ENCODE measurements around the gene ZMYND8.

DNA sequence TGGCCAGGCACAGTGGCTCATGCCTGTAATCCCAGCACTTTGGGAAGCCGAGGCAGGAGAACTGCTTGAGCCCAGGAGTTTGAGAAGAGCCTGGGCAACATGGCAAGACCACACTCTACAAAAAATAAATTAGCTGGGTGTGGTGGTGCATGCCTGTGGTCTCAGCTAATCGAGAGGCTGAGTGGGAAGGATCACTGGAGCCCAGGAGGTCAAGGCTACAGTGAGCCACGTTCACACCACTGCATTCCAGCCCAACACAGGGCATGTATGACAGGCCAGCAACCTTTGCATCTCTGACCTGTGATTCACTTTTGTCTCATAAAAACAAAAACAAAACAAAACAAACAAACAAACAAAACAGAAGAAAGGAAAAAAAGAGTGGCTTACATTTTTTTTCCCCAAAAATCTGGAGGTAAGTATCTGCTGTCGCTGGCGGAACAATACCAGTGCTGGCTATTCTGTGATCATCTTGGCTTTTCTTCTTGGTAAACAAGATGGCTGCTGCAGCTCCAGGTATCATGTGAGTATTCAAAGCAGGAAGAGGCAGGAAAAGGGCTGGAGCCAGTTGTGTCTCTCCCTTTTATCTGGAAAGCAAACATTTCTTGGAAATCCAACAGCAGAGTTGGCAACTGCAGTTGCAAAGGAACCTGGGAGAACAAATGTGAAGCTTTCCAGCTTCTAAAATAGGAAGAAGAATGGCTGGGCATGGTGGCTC is 40.4 kb upstream of the ZMYND8 start:
- TF ChIP-seq CTCF (IDR thresholded peaks at IDR 0.05) (no peak), POLR2AphosphoS5 (IDR thresholded peaks at IDR 0.05) (no peak)
